ENCODE data around the gene WDR47. TPM values are rescaled to one million over a fixed set of nuclear protein-coding genes. Genes with fewer than 3 reads are reported as not detected.
"Not testable (repeated sequence)": the region's sequence is repeated elsewhere in the genome, so short reads cannot be mapped to it uniquely, and the experiment has no call there.

Gene WDR47
- polyA plus RNA-seq, 1 experiment = 7.3 TPM

DNA sequence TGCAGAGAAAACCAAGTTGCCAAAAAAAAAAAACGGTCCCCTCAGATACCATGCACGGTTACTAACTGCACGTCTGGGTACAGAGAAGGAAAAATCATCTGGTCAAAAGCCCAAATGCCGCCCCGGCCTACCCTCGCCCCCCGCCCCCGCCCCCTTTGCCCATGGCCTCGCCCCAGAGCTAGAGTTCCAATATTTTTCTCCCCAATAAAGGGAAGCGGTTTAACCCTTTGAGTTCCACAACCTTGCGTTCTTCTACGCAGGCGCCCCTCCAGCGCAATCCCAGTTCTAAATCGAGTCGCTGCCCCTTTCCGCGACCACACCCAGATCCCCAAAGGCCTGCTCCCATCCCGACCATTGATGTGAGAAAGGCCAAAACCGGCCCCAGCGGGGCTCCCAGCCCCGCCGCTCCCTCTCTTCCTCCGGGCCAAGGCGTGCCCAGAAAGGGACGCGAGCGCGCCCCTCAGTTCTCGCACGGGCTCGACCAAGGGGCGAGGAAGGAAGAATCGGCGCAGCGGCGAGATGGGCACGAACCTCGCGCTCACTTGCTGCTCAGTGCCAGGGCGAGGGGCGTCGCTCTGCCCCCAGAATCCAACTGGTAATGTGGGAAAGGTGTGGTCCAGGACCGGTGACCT, 797 bp downstream of the WDR47 start:
- Histone ChIP-seq H3K4me3 (ENCODE audit: low read depth, low read length) (peak overlapping the region; percentile 99), H3K36me3 (ENCODE audit: control insufficient read depth, insufficient read depth, low read length) (no peaks in the 10 kb centered on the region), H3K27me3 (ENCODE audit: control insufficient read depth, insufficient read depth, low read length) (no peaks in the 10 kb centered on the region)
- ChIA-PET POLR2A (interaction anchor here (0.6 kb wide), 1 partner anchor 48 kb away, joined by 3 read pairs; no protein-coding TSS in a partner anchor), CTCF (no interaction called here)
- no peak for DNase-seq (ENCODE audit: low read depth)
- TF ChIP-seq, protein P1, sequence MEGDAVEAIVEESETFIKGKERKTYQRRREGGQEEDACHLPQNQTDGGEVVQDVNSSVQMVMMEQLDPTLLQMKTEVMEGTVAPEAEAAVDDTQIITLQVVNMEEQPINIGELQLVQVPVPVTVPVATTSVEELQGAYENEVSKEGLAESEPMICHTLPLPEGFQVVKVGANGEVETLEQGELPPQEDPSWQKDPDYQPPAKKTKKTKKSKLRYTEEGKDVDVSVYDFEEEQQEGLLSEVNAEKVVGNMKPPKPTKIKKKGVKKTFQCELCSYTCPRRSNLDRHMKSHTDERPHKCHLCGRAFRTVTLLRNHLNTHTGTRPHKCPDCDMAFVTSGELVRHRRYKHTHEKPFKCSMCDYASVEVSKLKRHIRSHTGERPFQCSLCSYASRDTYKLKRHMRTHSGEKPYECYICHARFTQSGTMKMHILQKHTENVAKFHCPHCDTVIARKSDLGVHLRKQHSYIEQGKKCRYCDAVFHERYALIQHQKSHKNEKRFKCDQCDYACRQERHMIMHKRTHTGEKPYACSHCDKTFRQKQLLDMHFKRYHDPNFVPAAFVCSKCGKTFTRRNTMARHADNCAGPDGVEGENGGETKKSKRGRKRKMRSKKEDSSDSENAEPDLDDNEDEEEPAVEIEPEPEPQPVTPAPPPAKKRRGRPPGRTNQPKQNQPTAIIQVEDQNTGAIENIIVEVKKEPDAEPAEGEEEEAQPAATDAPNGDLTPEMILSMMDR (IDR thresholded peaks at IDR 0.05; ENCODE audit: insufficient read depth, low read depth, low read length) = 0 out of 2 replicates have a peak, but pooled peaks have one; percentile 5

DNA sequence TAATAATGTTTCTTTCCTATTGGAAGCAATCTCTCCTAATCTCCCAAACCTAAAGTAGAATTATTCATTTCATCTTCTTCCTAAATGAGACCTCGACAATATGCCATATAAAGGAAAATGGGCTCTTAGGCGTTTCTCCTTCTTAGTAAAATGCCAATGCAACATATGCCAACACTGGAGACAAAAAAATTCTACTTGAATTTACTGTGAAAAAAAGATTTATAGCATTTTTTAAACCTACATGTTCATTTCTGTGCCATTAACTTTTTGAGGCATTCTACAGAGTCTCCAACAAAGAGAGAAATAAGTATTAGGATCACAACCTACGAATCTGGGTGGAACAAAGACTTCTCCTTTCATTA, 1.3 kb downstream of the WDR47 start:
- TF ChIP-seq, protein P1 (IDR thresholded peaks at IDR 0.05; ENCODE audit: insufficient read depth, low read depth, low read length) = no peak

DNA sequence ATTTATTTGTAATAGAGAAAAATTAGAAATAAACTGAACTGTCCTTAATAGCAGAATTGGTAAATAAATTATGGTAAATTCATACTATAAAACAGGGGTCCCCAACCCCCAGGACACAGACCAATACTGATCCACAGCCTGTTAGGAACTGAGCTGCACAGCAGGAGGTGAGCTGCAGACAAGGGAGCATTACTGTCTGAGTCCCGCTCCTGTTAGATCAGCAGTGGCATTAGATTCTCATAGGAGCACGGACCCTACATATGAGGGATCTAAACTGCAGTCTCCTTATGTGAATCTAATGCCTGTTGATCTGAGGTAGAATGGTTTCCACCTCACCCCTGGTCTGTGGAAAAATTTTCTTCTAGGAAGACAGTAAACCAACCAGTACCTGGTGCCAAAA, 7.5 kb downstream of the WDR47 start:
- ChIA-PET POLR2A (no interaction called here), CTCF (no interaction called here)
- TF ChIP-seq, protein P1 (IDR thresholded peaks at IDR 0.05; ENCODE audit: insufficient read depth, low read depth, low read length) = no peak
- DNase-seq (ENCODE audit: low read depth) = no peak
- no peaks in the 10 kb centered on the region for H3K36me3 ChIP-seq (ENCODE audit: control insufficient read depth, insufficient read depth, low read length)
- no peaks in the 10 kb centered on the region for H3K27me3 ChIP-seq (ENCODE audit: control insufficient read depth, insufficient read depth, low read length)
- no peak overlapping the region for H3K4me3 ChIP-seq (ENCODE audit: low read depth, low read length)

More for the DNA sequence above, 1.3 kb downstream of the WDR47 start:
- H3K36me3 ChIP-seq (ENCODE audit: control insufficient read depth, insufficient read depth, low read length) = no peaks in the 10 kb centered on the region
- no peaks in the 10 kb centered on the region for H3K27me3 ChIP-seq (ENCODE audit: control insufficient read depth, insufficient read depth, low read length)
- ChIA-PET CTCF (interaction anchor here (0.6 kb wide), 1 partner anchor 34 kb away, joined by 3 read pairs; no protein-coding TSS in a partner anchor), POLR2A (interaction anchor here (0.6 kb wide), 1 partner anchor 49 kb away, joined by 3 read pairs; no protein-coding TSS in a partner anchor)
- peak overlapping the region; percentile 99 for H3K4me3 ChIP-seq (ENCODE audit: low read depth, low read length)
- no peak for DNase-seq (ENCODE audit: low read depth)

DNA sequence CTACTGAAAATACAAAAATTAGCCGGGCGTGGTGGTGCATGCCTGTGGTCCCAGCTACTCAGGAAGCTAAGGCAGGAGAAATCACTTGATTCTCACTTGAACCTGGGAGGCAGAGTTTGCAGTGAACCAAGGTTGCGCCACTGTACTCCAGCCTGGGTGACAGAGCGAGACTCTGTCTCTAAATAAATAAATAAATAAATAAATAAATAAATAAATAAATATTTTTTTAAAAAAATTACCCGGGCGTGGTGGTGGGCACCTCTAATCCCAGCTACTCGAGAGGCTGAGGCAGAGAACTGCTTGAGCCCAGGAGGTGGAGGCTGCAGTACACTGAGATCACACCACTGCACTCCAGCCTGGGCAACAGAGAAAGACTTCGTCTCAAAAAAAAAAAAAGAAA, 12.4 kb downstream of the WDR47 start:
- H3K36me3 ChIP-seq (ENCODE audit: control insufficient read depth, insufficient read depth, low read length); POLR2A ChIA-PET; DNase-seq (ENCODE audit: low read depth); H3K27me3 ChIP-seq (ENCODE audit: control insufficient read depth, insufficient read depth, low read length); H3K4me3 ChIP-seq (ENCODE audit: low read depth, low read length): not testable (repeated sequence)
- CTCF ChIA-PET = interaction anchor here (1.0 kb wide), 1 partner anchor 20 kb away, joined by 3 read pairs; no protein-coding TSS in a partner anchor

DNA sequence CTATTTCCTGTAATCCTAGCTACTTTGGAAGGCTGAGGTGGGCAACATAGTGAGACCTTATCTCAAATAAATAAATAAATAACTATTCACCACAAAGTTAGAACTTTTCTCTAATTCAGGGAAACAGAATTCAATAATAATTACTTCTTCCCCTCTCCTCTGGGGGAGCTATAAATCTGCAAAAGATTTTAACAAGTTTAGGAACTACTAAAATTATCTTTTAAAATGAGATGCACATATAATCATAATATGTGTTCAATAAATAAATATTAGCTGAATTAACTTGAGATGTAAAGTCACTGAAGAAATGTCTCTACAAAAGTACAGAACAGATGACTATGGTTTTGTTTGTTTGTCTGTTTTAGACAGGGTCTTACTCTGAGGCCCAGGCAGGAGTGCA, 14.1 kb downstream of the WDR47 start:
- TF ChIP-seq, protein P1 (IDR thresholded peaks at IDR 0.05; ENCODE audit: insufficient read depth, low read depth, low read length) = no peak; the same call in 1 of the 2 replicates
- DNase-seq (ENCODE audit: low read depth) = no peak
- POLR2A ChIA-PET = no interaction called here
- CTCF ChIA-PET = interaction anchor here (0.6 to 1.1 kb wide), 3 partner anchors 9 to 41 kb away, joined by 3 to 4 read pairs (median 3); no protein-coding TSS in a partner anchor
- H3K36me3 ChIP-seq (ENCODE audit: control insufficient read depth, insufficient read depth, low read length) = no peaks in the 10 kb centered on the region
- H3K4me3 ChIP-seq (ENCODE audit: low read depth, low read length) = no peak overlapping the region
- no peaks in the 10 kb centered on the region for H3K27me3 ChIP-seq (ENCODE audit: control insufficient read depth, insufficient read depth, low read length)
